HepG2 (cell line): ENCODE results near the gene PLEKHH1. TPM values are rescaled to one million over a fixed set of nuclear protein-coding genes. Genes with fewer than 3 reads are reported as not detected.

ENCODE experiments used
- KDM4B ChIP-seq: sonication (generic); formaldehyde crosslinking; IDR thresholded peaks from 2 replicates; pipeline ENCODE4 v1.4.0; 2020; ENCODE audit warnings: missing genetic modification reagents
- KLF6 ChIP-seq: IDR thresholded peaks from 2 replicates; pipeline ENCODE4 v1.8.0; 2016; ENCODE audit warnings: missing biosample characterization, missing genetic modification reagents
- PAWR ChIP-seq: sonication (generic); formaldehyde crosslinking; IDR thresholded peaks from 2 replicates; pipeline ENCODE4 v1.4.0; 2020; ENCODE audit warnings: missing genetic modification reagents, mild to moderate bottlenecking, borderline replicate concordance
- PHF8 ChIP-seq: sonication (generic); formaldehyde crosslinking; IDR thresholded peaks from 2 replicates; pipeline ENCODE4 v1.5.0; 2020; ENCODE audit warnings: missing genetic modification reagents
- SALL1 ChIP-seq: sonication (generic); formaldehyde crosslinking; IDR thresholded peaks from 2 replicates; pipeline ENCODE4 v1.8.0; 2022; ENCODE audit warnings: mild to moderate bottlenecking, missing genetic modification reagents
- ZFX ChIP-seq: sonication (generic); formaldehyde crosslinking; IDR thresholded peaks from 2 replicates; pipeline ENCODE4 v1.4.0; 2020; ENCODE audit warnings: mild to moderate bottlenecking, low read depth, missing genetic modification reagents, moderate library complexity
- ZNF619 ChIP-seq: sonication (generic); formaldehyde crosslinking; IDR thresholded peaks from 2 replicates; pipeline ENCODE4 v1.4.0; 2020; ENCODE audit warnings: mild to moderate bottlenecking, missing genetic modification reagents
- ZSCAN20 ChIP-seq: sonication (generic); formaldehyde crosslinking; IDR thresholded peaks from 2 replicates; pipeline ENCODE4 v1.4.0; 2020; ENCODE audit warnings: missing genetic modification reagents, mild to moderate bottlenecking, borderline replicate concordance
- polyA plus RNA-seq, 8 experiments: library from polyadenylated mRNA; depleted of rRNA in 3 of 8; stranded (reverse) in 7 of 8; unstranded in 1 of 8; fragments of >200 nt; fragmentation: Illumina TruSeq in 4 of 8; extraction: Trizol in 4 of 8; gene quantifications; 2 replicates each; pipeline versions ENCODE4 v1.2.1 to v1.2.3, GENCODE V29; 2011 to 2016; ENCODE audit warnings: low read depth in 4 of 8, missing spikeins in 1 of 8, mixed read lengths in 1 of 8; ENCODE audit not compliant: insufficient read depth in 1 of 8
- total RNA-seq, 5 experiments: library from RNA; depleted of rRNA; stranded (reverse); fragments of >200 nt; fragmentation: Illumina TruSeq; extraction: Trizol; gene quantifications; 2 replicates each; pipeline ENCODE4 v1.2.3, GENCODE V29; 2016; ENCODE audit warnings: low read depth in 1 of 5
- TF ChIP-seq, protein P1 (sequence below): sonication (generic); formaldehyde crosslinking; IDR thresholded peaks from 2 replicates; pipeline ENCODE4 v1.5.0; 2020; ENCODE audit warnings: mild to moderate bottlenecking, missing genetic modification reagents, borderline replicate concordance
- TF ChIP-seq, protein P2 (sequence below): sonication (generic); formaldehyde crosslinking; IDR thresholded peaks from 2 replicates; pipeline ENCODE4 v1.5.0; 2020; ENCODE audit warnings: mild to moderate bottlenecking, missing genetic modification reagents
- TF ChIP-seq, protein P3 (sequence below): sonication (generic); formaldehyde crosslinking; IDR thresholded peaks from 2 replicates; pipeline ENCODE4 v1.4.0; 2020; ENCODE audit warnings: missing genetic modification reagents, borderline replicate concordance
- TF ChIP-seq, protein P4 (sequence below): sonication (generic); formaldehyde crosslinking; IDR thresholded peaks from 2 replicates; pipeline ENCODE4 v1.5.1; 2020; ENCODE audit warnings: mild to moderate bottlenecking, missing genetic modification reagents, moderate library complexity

Gene PLEKHH1
- total and polyA plus RNA-seq, 2 of the 13 experiments (the other 11 are each of a cell fraction or from before 2014, with no cell fraction given) = 8.6 to 15.8 TPM

DNA sequence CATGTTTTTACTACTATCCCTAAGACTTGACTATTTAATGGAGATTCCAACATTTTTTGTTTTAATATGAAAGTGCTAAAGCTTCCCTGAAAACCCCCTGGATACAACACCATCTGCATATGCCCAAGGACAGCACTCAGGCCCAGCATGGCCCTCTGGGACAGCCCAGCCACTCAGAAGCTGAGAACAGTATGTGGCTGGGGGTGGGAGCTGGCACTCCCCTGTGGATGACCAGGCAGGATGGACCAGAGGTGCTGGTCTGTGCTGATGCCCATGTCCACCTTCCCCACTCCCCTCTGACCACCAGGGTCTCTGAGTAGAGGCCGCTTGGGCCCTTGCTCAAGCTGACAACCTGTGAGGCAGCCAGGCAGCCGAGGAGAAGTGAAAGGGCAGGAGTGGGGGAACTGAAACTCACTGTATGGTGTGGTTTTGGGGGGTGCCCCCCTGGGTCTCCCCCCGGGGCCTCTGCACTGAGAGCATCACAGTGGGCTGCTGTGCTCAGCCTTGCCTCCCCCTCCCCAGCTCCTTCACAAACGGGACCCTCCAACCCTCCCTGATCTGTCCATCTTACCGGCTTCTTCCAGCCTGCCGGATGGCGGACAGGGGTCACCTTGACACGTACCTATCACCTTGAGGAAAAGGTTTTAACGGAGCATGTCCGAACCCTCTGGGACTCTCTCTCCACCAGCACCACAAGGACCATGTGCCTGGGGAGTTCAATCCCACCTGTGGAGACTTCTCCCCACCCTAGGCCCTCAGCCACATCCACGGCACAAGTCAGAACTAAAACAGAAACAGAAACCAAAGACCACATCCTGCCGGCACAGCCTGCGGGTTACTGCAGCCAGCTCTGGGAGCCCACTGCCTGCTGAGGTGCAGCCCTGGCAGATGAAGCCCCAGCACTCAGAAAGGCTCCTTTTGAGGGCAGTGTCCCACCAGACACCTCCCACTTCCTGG, 44.9 kb upstream of the PLEKHH1 start, which contains the start of gene TMEM229B (continued):
- TF ChIP-seq KDM4B (no peak), SALL1 (CRISPR knock-in tag) (peak; percentile 17; the same call in 1 of the 2 replicates), ZSCAN20 (CRISPR knock-in tag) (no peak), PHF8 (CRISPR knock-in tag) (peak; percentile 45; the same call in 1 of the 2 replicates), ZNF619 (CRISPR knock-in tag) (peak; percentile 73; the same call in 1 of the 2 replicates), KLF6 (CRISPR knock-in tag) (no peak), PAWR (CRISPR knock-in tag) (no peak), ZFX (peak; percentile 63)
- TF ChIP-seq, protein P1, sequence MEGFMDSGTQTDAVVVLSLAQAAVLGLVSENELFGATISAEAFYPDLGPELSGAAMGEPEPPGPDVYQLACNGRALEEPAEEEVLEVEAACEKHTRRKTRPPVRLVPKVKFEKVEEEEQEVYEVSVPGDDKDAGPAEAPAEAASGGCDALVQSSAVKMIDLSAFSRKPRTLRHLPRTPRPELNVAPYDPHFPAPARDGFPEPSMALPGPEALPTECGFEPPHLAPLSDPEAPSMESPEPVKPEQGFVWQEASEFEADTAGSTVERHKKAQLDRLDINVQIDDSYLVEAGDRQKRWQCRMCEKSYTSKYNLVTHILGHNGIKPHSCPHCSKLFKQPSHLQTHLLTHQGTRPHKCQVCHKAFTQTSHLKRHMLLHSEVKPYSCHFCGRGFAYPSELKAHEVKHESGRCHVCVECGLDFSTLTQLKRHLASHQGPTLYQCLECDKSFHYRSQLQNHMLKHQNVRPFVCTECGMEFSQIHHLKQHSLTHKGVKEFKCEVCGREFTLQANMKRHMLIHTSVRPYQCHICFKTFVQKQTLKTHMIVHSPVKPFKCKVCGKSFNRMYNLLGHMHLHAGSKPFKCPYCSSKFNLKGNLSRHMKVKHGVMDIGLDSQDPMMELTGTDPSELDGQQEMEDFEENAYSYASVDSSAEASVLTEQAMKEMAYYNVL = no peak
- TF ChIP-seq, protein P2, sequence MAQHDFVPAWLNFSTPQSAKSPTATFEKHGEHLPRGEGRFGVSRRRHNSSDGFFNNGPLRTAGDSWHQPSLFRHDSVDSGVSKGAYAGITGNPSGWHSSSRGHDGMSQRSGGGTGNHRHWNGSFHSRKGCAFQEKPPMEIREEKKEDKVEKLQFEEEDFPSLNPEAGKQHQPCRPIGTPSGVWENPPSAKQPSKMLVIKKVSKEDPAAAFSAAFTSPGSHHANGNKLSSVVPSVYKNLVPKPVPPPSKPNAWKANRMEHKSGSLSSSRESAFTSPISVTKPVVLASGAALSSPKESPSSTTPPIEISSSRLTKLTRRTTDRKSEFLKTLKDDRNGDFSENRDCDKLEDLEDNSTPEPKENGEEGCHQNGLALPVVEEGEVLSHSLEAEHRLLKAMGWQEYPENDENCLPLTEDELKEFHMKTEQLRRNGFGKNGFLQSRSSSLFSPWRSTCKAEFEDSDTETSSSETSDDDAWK (CRISPR knock-in tag) = no peak
- TF ChIP-seq, protein P3, sequence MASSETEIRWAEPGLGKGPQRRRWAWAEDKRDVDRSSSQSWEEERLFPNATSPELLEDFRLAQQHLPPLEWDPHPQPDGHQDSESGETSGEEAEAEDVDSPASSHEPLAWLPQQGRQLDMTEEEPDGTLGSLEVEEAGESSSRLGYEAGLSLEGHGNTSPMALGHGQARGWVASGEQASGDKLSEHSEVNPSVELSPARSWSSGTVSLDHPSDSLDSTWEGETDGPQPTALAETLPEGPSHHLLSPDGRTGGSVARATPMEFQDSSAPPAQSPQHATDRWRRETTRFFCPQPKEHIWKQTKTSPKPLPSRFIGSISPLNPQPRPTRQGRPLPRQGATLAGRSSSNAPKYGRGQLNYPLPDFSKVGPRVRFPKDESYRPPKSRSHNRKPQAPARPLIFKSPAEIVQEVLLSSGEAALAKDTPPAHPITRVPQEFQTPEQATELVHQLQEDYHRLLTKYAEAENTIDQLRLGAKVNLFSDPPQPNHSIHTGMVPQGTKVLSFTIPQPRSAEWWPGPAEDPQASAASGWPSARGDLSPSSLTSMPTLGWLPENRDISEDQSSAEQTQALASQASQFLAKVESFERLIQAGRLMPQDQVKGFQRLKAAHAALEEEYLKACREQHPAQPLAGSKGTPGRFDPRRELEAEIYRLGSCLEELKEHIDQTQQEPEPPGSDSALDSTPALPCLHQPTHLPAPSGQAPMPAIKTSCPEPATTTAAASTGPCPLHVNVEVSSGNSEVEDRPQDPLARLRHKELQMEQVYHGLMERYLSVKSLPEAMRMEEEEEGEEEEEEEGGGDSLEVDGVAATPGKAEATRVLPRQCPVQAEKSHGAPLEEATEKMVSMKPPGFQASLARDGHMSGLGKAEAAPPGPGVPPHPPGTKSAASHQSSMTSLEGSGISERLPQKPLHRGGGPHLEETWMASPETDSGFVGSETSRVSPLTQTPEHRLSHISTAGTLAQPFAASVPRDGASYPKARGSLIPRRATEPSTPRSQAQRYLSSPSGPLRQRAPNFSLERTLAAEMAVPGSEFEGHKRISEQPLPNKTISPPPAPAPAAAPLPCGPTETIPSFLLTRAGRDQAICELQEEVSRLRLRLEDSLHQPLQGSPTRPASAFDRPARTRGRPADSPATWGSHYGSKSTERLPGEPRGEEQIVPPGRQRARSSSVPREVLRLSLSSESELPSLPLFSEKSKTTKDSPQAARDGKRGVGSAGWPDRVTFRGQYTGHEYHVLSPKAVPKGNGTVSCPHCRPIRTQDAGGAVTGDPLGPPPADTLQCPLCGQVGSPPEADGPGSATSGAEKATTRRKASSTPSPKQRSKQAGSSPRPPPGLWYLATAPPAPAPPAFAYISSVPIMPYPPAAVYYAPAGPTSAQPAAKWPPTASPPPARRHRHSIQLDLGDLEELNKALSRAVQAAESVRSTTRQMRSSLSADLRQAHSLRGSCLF (CRISPR knock-in tag) = no peak
- TF ChIP-seq, protein P4, sequence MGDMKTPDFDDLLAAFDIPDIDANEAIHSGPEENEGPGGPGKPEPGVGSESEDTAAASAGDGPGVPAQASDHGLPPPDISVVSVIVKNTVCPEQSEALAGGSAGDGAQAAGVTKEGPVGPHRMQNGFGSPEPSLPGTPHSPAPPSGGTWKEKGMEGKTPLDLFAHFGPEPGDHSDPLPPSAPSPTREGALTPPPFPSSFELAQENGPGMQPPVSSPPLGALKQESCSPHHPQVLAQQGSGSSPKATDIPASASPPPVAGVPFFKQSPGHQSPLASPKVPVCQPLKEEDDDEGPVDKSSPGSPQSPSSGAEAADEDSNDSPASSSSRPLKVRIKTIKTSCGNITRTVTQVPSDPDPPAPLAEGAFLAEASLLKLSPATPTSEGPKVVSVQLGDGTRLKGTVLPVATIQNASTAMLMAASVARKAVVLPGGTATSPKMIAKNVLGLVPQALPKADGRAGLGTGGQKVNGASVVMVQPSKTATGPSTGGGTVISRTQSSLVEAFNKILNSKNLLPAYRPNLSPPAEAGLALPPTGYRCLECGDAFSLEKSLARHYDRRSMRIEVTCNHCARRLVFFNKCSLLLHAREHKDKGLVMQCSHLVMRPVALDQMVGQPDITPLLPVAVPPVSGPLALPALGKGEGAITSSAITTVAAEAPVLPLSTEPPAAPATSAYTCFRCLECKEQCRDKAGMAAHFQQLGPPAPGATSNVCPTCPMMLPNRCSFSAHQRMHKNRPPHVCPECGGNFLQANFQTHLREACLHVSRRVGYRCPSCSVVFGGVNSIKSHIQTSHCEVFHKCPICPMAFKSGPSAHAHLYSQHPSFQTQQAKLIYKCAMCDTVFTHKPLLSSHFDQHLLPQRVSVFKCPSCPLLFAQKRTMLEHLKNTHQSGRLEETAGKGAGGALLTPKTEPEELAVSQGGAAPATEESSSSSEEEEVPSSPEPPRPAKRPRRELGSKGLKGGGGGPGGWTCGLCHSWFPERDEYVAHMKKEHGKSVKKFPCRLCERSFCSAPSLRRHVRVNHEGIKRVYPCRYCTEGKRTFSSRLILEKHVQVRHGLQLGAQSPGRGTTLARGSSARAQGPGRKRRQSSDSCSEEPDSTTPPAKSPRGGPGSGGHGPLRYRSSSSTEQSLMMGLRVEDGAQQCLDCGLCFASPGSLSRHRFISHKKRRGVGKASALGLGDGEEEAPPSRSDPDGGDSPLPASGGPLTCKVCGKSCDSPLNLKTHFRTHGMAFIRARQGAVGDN (CRISPR knock-in tag) = peak; percentile 62
